GM06990 (cell line): Measurements from ENCODE around the gene FSIP2.

Experiments
- DNase-seq: peaks from one replicate; pipeline ENCODE4 v3.0.0-alpha.2; 2011; ENCODE audit not compliant: insufficient read length; ENCODE audit errors: extremely low read depth
- H3K27me3 ChIP-seq: replicated peaks from 2 replicates; pipeline ENCODE4 v1.6.0; 2011; ENCODE audit warnings: low read length; ENCODE audit not compliant: control insufficient read depth, insufficient read depth
- H3K36me3 ChIP-seq: 2 replicates; pipeline ENCODE4 v1.5.1; 2011; ENCODE audit warnings: low read length; ENCODE audit not compliant: control insufficient read depth, insufficient read depth
- H3K4me3 ChIP-seq: replicated peaks from 2 replicates; pipeline ENCODE4 v1.5.1; 2011; ENCODE audit warnings: low read depth, mild to moderate bottlenecking, control low read depth, low read length
- TF ChIP-seq, protein P1 (sequence below): IDR thresholded peaks from 2 replicates; pipeline ENCODE4 v1.5.1; 2011; ENCODE audit warnings: low read length, control low read depth, mild to moderate bottlenecking, inconsistent platforms; ENCODE audit not compliant: insufficient read depth, poor library complexity, severe bottlenecking

The FSIP2 gene

GRCh38 chr2:185793532-185794345, 55.1 kb downstream of the FSIP2 start:
- no peak overlapping the region for H3K4me3 ChIP-seq
- H3K27me3 ChIP-seq = no peaks in the 10 kb centered on the region
- H3K36me3 ChIP-seq = no peaks in the 10 kb centered on the region
- TF ChIP-seq, protein P1, sequence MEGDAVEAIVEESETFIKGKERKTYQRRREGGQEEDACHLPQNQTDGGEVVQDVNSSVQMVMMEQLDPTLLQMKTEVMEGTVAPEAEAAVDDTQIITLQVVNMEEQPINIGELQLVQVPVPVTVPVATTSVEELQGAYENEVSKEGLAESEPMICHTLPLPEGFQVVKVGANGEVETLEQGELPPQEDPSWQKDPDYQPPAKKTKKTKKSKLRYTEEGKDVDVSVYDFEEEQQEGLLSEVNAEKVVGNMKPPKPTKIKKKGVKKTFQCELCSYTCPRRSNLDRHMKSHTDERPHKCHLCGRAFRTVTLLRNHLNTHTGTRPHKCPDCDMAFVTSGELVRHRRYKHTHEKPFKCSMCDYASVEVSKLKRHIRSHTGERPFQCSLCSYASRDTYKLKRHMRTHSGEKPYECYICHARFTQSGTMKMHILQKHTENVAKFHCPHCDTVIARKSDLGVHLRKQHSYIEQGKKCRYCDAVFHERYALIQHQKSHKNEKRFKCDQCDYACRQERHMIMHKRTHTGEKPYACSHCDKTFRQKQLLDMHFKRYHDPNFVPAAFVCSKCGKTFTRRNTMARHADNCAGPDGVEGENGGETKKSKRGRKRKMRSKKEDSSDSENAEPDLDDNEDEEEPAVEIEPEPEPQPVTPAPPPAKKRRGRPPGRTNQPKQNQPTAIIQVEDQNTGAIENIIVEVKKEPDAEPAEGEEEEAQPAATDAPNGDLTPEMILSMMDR = no peak
- DNase-seq = no peak

DNA sequence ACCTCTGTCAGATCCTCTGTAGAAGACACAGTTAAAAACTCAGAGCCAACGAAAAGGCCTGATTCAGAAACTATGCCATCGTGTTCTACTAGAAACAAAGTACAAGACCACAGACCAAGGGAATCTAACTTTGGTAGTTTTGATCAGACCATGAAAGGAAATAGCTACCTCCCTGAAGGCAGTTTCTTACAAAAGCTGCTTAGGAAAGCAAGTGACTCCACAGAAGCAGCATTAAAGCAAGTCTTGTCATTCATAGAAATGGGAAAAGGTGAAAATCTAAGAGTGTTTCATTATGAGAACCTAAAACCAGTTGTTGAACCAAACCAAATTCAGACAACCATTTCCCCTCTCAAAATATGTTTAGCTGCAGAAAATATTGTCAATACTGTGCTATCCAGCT, 58.2 kb downstream of the FSIP2 start:
- Histone ChIP-seq H3K4me3 (no peak overlapping the region), H3K27me3 (no peaks in the 10 kb centered on the region), H3K36me3 (no peaks in the 10 kb centered on the region)
- TF ChIP-seq, protein P1 = no peak
- DNase-seq = no peak

DNA sequence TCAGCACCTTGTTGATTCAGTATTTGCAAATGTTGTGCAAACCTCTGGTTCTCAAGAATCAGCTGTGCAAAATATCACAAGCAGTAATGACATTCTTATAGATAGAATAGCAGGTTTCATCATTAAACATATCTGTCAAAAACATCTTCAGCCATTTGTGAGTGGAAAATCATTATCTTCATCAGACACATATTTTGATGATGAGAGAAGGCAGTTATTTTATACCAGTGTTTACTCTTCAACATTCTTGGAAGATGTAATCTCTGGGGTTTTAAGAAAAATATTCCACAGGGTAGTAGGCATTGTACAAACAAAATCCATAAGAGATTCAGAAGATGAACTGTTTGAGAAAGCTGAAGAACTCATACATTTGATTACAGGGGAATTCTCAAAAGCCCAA, 64.3 kb downstream of the FSIP2 start:
- Histone ChIP-seq H3K4me3 (no peak overlapping the region), H3K27me3 (no peaks in the 10 kb centered on the region), H3K36me3 (no peaks in the 10 kb centered on the region)
- TF ChIP-seq, protein P1 = no peak
- no peak for DNase-seq

GRCh38 chr2:185806783-185807182, 68.2 kb downstream of the FSIP2 start:
- Histone ChIP-seq H3K4me3 (no peak overlapping the region), H3K36me3 (no peaks in the 10 kb centered on the region), H3K27me3 (no peaks in the 10 kb centered on the region)
- TF ChIP-seq, protein P1 = no peak
- no peak for DNase-seq

- Histone ChIP-seq H3K27me3 (no peaks in the 10 kb centered on the region), H3K36me3 (no peaks in the 10 kb centered on the region), H3K4me3 (no peak overlapping the region)
- DNase-seq = no peak
- TF ChIP-seq, protein P1 = no peak
Measured at GRCh38 chr2:185807351-185807750, 68.7 kb downstream of the FSIP2 start.
